ENCODE measurements around the gene KIAA0586. TPM values are rescaled to one million over a fixed set of nuclear protein-coding genes. Genes with fewer than 3 reads are reported as not detected.

KIAA0586 gene
- total RNA-seq, 1 donor from 2014 or later = 13.3 TPM

DNA sequence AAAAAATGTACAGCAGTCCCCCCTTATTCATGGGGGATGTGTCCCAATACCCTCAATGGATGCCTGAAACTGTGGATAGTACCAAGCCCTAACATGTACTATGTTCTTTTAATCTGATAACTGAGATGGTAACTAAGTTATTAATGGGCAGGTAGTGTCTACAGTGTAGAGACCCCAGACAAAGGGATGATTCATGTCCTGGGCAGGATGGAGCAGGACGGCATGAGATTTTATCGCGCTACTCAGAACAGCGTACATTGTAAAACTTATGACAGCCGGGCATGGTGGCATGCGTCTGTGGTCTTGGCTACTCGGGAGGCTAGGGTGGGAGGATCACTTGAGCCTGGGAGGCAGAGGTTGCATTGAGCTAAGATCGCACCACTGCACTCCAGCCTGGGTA, 37.1 kb downstream of the KIAA0586 start:
- Histone ChIP-seq H3K4me1 (no peaks in the 10 kb centered on the region), H3K27ac (no peak overlapping the region), H3K27me3 (no peaks in the 10 kb centered on the region), H3K36me3 (peaks cover 0 to 21% of the 10 kb centered on the region in 2 donors), H3K4me3 (no peak overlapping the region), H3K9me3 (no peaks in the 10 kb centered on the region)
- TF ChIP-seq POLR2AphosphoS5 (IDR thresholded peaks at IDR 0.05; ENCODE audit: insufficient read depth in 1 of 2, low read depth in 1 of 2) = no peak
- TF ChIP-seq, protein P1, sequence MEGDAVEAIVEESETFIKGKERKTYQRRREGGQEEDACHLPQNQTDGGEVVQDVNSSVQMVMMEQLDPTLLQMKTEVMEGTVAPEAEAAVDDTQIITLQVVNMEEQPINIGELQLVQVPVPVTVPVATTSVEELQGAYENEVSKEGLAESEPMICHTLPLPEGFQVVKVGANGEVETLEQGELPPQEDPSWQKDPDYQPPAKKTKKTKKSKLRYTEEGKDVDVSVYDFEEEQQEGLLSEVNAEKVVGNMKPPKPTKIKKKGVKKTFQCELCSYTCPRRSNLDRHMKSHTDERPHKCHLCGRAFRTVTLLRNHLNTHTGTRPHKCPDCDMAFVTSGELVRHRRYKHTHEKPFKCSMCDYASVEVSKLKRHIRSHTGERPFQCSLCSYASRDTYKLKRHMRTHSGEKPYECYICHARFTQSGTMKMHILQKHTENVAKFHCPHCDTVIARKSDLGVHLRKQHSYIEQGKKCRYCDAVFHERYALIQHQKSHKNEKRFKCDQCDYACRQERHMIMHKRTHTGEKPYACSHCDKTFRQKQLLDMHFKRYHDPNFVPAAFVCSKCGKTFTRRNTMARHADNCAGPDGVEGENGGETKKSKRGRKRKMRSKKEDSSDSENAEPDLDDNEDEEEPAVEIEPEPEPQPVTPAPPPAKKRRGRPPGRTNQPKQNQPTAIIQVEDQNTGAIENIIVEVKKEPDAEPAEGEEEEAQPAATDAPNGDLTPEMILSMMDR (IDR thresholded peaks at IDR 0.05) = no peak
- DNase-seq (ENCODE audit: extremely low spot score in 2 of 2) = no peak
- intact Hi-C loops (cut with DNase I) = no loop called here

DNA sequence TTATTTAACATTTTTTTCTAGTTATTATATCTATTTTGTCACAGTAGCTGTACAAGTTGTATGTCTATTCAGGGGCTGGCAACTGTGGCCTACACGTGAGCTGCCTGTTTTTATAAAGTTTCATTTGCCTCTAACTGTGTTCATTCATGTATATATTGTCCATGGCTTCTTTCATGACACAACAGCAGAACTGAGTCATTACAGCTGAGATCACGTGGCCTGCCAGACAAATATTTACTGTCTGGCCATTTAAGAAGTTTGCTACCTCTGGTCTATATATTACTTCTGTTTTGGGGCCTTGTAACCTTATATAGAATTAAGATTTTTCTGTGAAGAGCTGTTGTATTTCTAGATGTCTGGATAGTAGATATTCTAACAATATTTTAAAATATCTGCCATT, 37.9 kb downstream of the KIAA0586 start:
- peaks cover 0 to 21% of the 10 kb centered on the region in 2 donors for H3K36me3 ChIP-seq
- intact Hi-C loops (cut with DNase I) = no loop called here

DNA sequence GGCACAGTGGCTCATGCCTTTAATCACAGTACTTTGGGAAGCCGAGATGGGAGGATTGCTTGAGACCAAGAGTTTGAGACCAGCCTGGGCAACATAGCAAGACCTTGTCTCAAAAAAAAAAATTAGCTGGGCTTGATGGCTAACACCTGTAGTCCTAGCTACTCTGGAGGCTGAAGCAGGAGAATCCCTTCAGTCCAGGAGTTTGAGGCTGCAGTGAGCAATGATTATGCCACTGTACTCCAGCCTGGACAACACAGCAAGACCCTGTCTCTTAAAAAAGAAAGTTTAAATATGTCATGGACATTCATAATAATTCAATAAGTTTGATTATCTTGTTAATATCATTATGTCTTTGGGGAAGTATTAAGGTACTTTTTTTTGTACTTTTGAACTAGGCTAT, 38.9 kb downstream of the KIAA0586 start:
- TF ChIP-seq POLR2AphosphoS5 (IDR thresholded peaks at IDR 0.05; ENCODE audit: insufficient read depth in 1 of 2, low read depth in 1 of 2) (no peak), POLR2A (IDR thresholded peaks at IDR 0.05) (no peak)
- TF ChIP-seq, protein P1 (IDR thresholded peaks at IDR 0.05) = no peak
- H3K27me3 ChIP-seq = no peaks in the 10 kb centered on the region
- H3K4me1 ChIP-seq = no peaks in the 10 kb centered on the region
- H3K4me3 ChIP-seq = no peak overlapping the region
- H3K36me3 ChIP-seq = peaks cover 0 to 21% of the 10 kb centered on the region in 2 donors
- no peaks in the 10 kb centered on the region for H3K9me3 ChIP-seq
- intact Hi-C loops (cut with DNase I) = no loop called here
- DNase-seq (ENCODE audit: extremely low spot score in 2 of 2) = no peak
- H3K27ac ChIP-seq = no peak overlapping the region

More for the DNA sequence above, 37.9 kb downstream of the KIAA0586 start:
- no peak for DNase-seq (ENCODE audit: extremely low spot score in 2 of 2)
- H3K27ac ChIP-seq = no peak overlapping the region
- no peak overlapping the region for H3K4me3 ChIP-seq
- H3K4me1 ChIP-seq = no peaks in the 10 kb centered on the region
- no peaks in the 10 kb centered on the region for H3K27me3 ChIP-seq
- TF ChIP-seq POLR2A (IDR thresholded peaks at IDR 0.05) = no peak
- TF ChIP-seq POLR2AphosphoS5 (IDR thresholded peaks at IDR 0.05; ENCODE audit: insufficient read depth in 1 of 2, low read depth in 1 of 2) = no peak
- TF ChIP-seq, protein P1 (IDR thresholded peaks at IDR 0.05) = no peak
- H3K9me3 ChIP-seq = no peaks in the 10 kb centered on the region

DNA sequence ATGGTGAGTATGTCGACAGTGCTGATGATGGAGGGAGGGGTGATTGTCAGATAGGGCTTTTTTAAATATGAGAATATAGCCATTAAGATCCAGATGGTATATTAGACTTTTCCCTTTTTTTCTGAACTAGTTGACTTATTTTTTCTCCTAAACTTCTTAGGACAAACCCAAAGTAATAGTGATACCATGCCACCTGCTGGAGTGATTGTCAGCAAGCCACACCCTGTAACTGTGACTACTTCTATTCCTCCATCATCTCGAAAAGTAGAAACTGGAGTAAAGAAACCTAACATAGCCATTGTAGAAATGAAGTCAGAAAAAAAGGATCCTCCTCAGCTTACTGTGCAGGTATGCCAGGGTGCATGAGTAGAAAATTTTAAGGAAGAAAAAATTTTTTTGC, 40.1 kb downstream of the KIAA0586 start:
- Histone ChIP-seq H3K27ac (no peak overlapping the region), H3K9me3 (no peaks in the 10 kb centered on the region), H3K4me3 (no peak overlapping the region), H3K4me1 (no peaks in the 10 kb centered on the region), H3K36me3 (peaks cover 0 to 21% of the 10 kb centered on the region in 2 donors), H3K27me3 (no peaks in the 10 kb centered on the region)
- intact Hi-C loops (cut with DNase I) = no loop called here
- DNase-seq (ENCODE audit: extremely low spot score in 2 of 2) = no peak
- TF ChIP-seq POLR2A (IDR thresholded peaks at IDR 0.05) = no peak
- TF ChIP-seq, protein P1 (IDR thresholded peaks at IDR 0.05) = no peak
- TF ChIP-seq POLR2AphosphoS5 (IDR thresholded peaks at IDR 0.05; ENCODE audit: insufficient read depth in 1 of 2, low read depth in 1 of 2) = no peak

DNA sequence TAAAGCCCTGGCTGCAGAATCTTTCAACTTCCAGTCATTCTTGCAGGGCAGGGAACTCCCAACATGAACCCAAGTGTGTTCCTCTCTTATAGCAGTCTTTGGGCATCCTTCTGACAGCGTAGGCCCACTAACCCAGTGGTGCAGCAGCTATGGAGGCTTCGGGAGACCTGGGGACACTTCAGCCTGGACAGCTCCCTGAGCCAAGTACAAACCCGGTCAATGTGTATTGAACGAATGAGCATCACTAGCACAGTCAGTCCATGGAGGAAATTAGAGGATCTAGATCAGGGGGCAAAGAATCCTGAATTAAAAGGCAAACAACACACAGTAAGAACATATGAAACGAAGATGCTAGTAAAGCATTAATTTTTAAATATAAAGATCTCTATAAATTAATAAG, 41.8 kb downstream of the KIAA0586 start:
- no peak for TF ChIP-seq POLR2AphosphoS5 (IDR thresholded peaks at IDR 0.05; ENCODE audit: insufficient read depth in 1 of 2, low read depth in 1 of 2)
- Histone ChIP-seq H3K4me1 (no peaks in the 10 kb centered on the region), H3K36me3 (peaks cover 0 to 22% of the 10 kb centered on the region in 2 donors), H3K27me3 (no peaks in the 10 kb centered on the region), H3K27ac (no peak overlapping the region), H3K4me3 (no peak overlapping the region), H3K9me3 (no peaks in the 10 kb centered on the region)
- intact Hi-C loops (cut with DNase I) = no loop called here
- DNase-seq (ENCODE audit: extremely low spot score in 2 of 2) = no peak

All from vagina (tissue), 2 donors.